Measurements from ENCODE around the gene PRR12.

- TF ChIP-seq POLR2A (IDR thresholded peaks at IDR 0.05) (no peak), POLR2AphosphoS5 (IDR thresholded peaks at IDR 0.05) (no peak), EP300 (IDR thresholded peaks at IDR 0.05) (no peak), CTCF (IDR thresholded peaks at IDR 0.05) (no peak)
Observed at GRCh38 chr19:49631610-49632192, 40.7 kb downstream of the PRR12 start.

Measured in upper lobe of left lung (tissue), 4 donors.